ENCODE data around the gene SCGB1C2.

SCGB1C2 gene

GRCh38 chr17:147796-148740 is 10.7 kb downstream of the SCGB1C2 start:
- H3K4me3 ChIP-seq (ENCODE audit: low read depth, low read length), result no peak overlapping the region
- no peak for TF ChIP-seq CTCF (IDR thresholded peaks at IDR 0.05; ENCODE audit: low read depth, low read length, missing control alignments)
- DNase-seq (ENCODE audit: low read depth), result no peak

- no peak overlapping the region for H3K4me3 ChIP-seq (ENCODE audit: low read depth, low read length)
- no peak for DNase-seq (ENCODE audit: low read depth)
- no peak for TF ChIP-seq CTCF (IDR thresholded peaks at IDR 0.05; ENCODE audit: low read depth, low read length, missing control alignments)
Observed at GRCh38 chr17:148757-149156, 11.4 kb downstream of the SCGB1C2 start.

GRCh38 chr17:149231-149630 is 11.9 kb downstream of the SCGB1C2 start:
- no peak for DNase-seq (ENCODE audit: low read depth)
- no peak for TF ChIP-seq CTCF (IDR thresholded peaks at IDR 0.05; ENCODE audit: low read depth, low read length, missing control alignments)
- H3K4me3 ChIP-seq (ENCODE audit: low read depth, low read length), result no peak overlapping the region

GRCh38 chr17:149897-150584 is 12.7 kb downstream of the SCGB1C2 start:
- no peak for TF ChIP-seq CTCF (IDR thresholded peaks at IDR 0.05; ENCODE audit: low read depth, low read length, missing control alignments)
- DNase-seq (ENCODE audit: low read depth), result no peak
- H3K4me3 ChIP-seq (ENCODE audit: low read depth, low read length), result no peak overlapping the region

GRCh38 chr17:151004-151403 is 13.6 kb downstream of the SCGB1C2 start:
- no peak for DNase-seq (ENCODE audit: low read depth)
- TF ChIP-seq CTCF (IDR thresholded peaks at IDR 0.05; ENCODE audit: low read depth, low read length, missing control alignments), result no peak
- H3K4me3 ChIP-seq (ENCODE audit: low read depth, low read length), result no peak overlapping the region

GRCh38 chr17:151886-152859 is 14.8 kb downstream of the SCGB1C2 start:
- no peak overlapping the region for H3K4me3 ChIP-seq (ENCODE audit: low read depth, low read length)
- no peak for TF ChIP-seq CTCF (IDR thresholded peaks at IDR 0.05; ENCODE audit: low read depth, low read length, missing control alignments)
- no peak for DNase-seq (ENCODE audit: low read depth)

Data from GM12864 (cell line).